ENCODE results near the gene C16orf90.

Gene C16orf90

GRCh38 chr16:3460585-3460984 is 34.7 kb downstream of the C16orf90 start:
- DNase-seq: no peak

- DNase-seq: no peak
Observed at GRCh38 chr16:3460121-3460520, 35.2 kb downstream of the C16orf90 start.

GRCh38 chr16:3459401-3460090 is 35.7 kb downstream of the C16orf90 start:
- no peak for DNase-seq

GRCh38 chr16:3458852-3459361 is 36.4 kb downstream of the C16orf90 start:
- DNase-seq: no peak

- peak; percentile 33 for DNase-seq
Observed at GRCh38 chr16:3458278-3458851, 36.9 kb downstream of the C16orf90 start.

- peak; percentile 82 for DNase-seq
Observed at GRCh38 chr16:3457434-3458252, 37.6 kb downstream of the C16orf90 start.

- DNase-seq: no peak
Observed at GRCh38 chr16:3454631-3455147, 40.6 kb downstream of the C16orf90 start.

- no peak for DNase-seq
Observed at GRCh38 chr16:3454093-3454492, 41.2 kb downstream of the C16orf90 start.

GRCh38 chr16:3444032-3444388 is 51.3 kb downstream of the C16orf90 start:
- no peak for DNase-seq
